ENCODE data around the gene MISP3. TPM values are rescaled to one million over a fixed set of nuclear protein-coding genes. Genes with fewer than 3 reads are reported as not detected.

The MISP3 gene
- total and polyA plus RNA-seq, 7 experiments from 2014 or later: 0.18 to 1.9 (median 0.81) TPM

GRCh38 chr19:14107581-14108461 lies 35.2 kb downstream of the MISP3 start:
- Mint-ChIP-seq H3K36me3 (peaks cover 0 to 7% (median 0%) of the 10 kb centered on the region in 5 donors), H3K27ac (peak overlapping the region in 1 of 9 donors; percentile 43), H3K4me1 (peaks cover 5 to 23% (median 19%) of the 10 kb centered on the region in 7 donors), H3K27me3 (no peaks in the 10 kb centered on the region), H3K4me3 (no peak overlapping the region), H3K9me3 (no peaks in the 10 kb centered on the region)
- CTCF ChIA-PET: interaction anchor here (0.5 to 1.6 kb wide), 3 partner anchors 12 to 30 kb away, joined by 3 to 7 read pairs (median 3); partner anchors contain the start of gene ASF1B
- Histone ChIP-seq H3K4me1 (ENCODE audit: control insufficient read depth in 2 of 2, insufficient read depth in 2 of 2, low read length in 2 of 2) (peaks cover 0 to 14% of the 10 kb centered on the region in 2 donors), H3K9me3 (ENCODE audit: control insufficient read depth in 2 of 3, low read length in 3 of 3) (no peaks in the 10 kb centered on the region), H3K27ac (ENCODE audit: low read depth, low read length) (no peak overlapping the region), H3K4me3 (ENCODE audit: low read length) (no peak overlapping the region), H3K36me3 (ENCODE audit: control insufficient read depth in 2 of 3, insufficient read depth in 3 of 3, low read length in 3 of 3) (peaks cover 0 to 35% (median 0%) of the 10 kb centered on the region in 3 experiments), H3K27me3 (ENCODE audit: control insufficient read depth in 2 of 2, insufficient read depth in 2 of 2, low read length in 2 of 2) (no peaks in the 10 kb centered on the region)
- intact Hi-C loops (cut with micrococcal nuclease): no loop called here
- DNase-seq (no peak), ATAC-seq (no peak)
- POLR2A ChIA-PET: no interaction called here

- peaks cover 0 to 19% (median 0%) of the 10 kb centered on the region in 3 experiments for H3K36me3 ChIP-seq (ENCODE audit: control insufficient read depth in 2 of 3, insufficient read depth in 3 of 3, low read length in 3 of 3)
- H3K4me3 Mint-ChIP-seq: no peak overlapping the region
- H3K27ac Mint-ChIP-seq: peak overlapping the region in 8 of 9 donors; percentile 9 to 63 (median 33)
- no peaks in the 10 kb centered on the region for H3K9me3 Mint-ChIP-seq
- H3K27me3 ChIP-seq (ENCODE audit: control insufficient read depth in 2 of 2, insufficient read depth in 2 of 2, low read length in 2 of 2): no peaks in the 10 kb centered on the region
- H3K4me3 ChIP-seq (ENCODE audit: low read length): no peak overlapping the region
- CTCF ChIA-PET: interaction anchor here (0.7 kb wide), 1 partner anchor 8 kb away, joined by 4 read pairs; no protein-coding TSS in a partner anchor
- H3K27me3 Mint-ChIP-seq: no peaks in the 10 kb centered on the region
- no peak overlapping the region for H3K27ac ChIP-seq (ENCODE audit: low read depth, low read length)
- intact Hi-C loops (cut with micrococcal nuclease): no loop called here
- peaks cover 0 to 38% of the 10 kb centered on the region in 2 donors for H3K4me1 ChIP-seq (ENCODE audit: control insufficient read depth in 2 of 2, insufficient read depth in 2 of 2, low read length in 2 of 2)
- ATAC-seq (no peak), DNase-seq (no peak)
- no peaks in the 10 kb centered on the region for H3K9me3 ChIP-seq (ENCODE audit: control insufficient read depth in 2 of 3, low read length in 3 of 3)
- POLR2A ChIA-PET: interaction anchor here (0.5 to 0.9 kb wide), 4 partner anchors 14 to 1394 kb away, joined by 3 to 4 read pairs (median 3); no protein-coding TSS in a partner anchor
- H3K36me3 Mint-ChIP-seq: peaks cover 0 to 3% (median 0%) of the 10 kb centered on the region in 5 donors
- peaks cover 5 to 49% (median 44%) of the 10 kb centered on the region in 7 donors for H3K4me1 Mint-ChIP-seq
These were observed 38.1 kb downstream of the MISP3 start for GRCh38 chr19:14110650-14111049.

- no peak for ATAC-seq
- H3K27ac ChIP-seq (ENCODE audit: low read depth, low read length): no peak overlapping the region
- Mint-ChIP-seq H3K9me3 (no peaks in the 10 kb centered on the region), H3K27ac (peak overlapping the region in 7 of 9 donors; percentile 17 to 76 (median 47)), H3K4me3 (peak overlapping the region in 1 of 10 donors; percentile 41), H3K4me1 (peaks cover 12 to 57% (median 53%) of the 10 kb centered on the region in 7 donors), H3K27me3 (no peaks in the 10 kb centered on the region), H3K36me3 (peaks cover 0 to 3% (median 0%) of the 10 kb centered on the region in 5 donors)
- H3K4me1 ChIP-seq (ENCODE audit: control insufficient read depth in 2 of 2, insufficient read depth in 2 of 2, low read length in 2 of 2): peaks cover 3 to 47% of the 10 kb centered on the region in 2 donors
- no peaks in the 10 kb centered on the region for H3K9me3 ChIP-seq (ENCODE audit: control insufficient read depth in 2 of 3, low read length in 3 of 3)
- no peaks in the 10 kb centered on the region for H3K27me3 ChIP-seq (ENCODE audit: control insufficient read depth in 2 of 2, insufficient read depth in 2 of 2, low read length in 2 of 2)
- intact Hi-C loops (cut with micrococcal nuclease): no loop called here
- no peak overlapping the region for H3K4me3 ChIP-seq (ENCODE audit: low read length)
- H3K36me3 ChIP-seq (ENCODE audit: control insufficient read depth in 2 of 3, insufficient read depth in 3 of 3, low read length in 3 of 3): peaks cover 0 to 11% (median 0%) of the 10 kb centered on the region in 3 experiments
- ChIA-PET CTCF (no interaction called here), POLR2A (no interaction called here)
- DNase-seq: no peak
These were observed 38.9 kb downstream of the MISP3 start for GRCh38 chr19:14111486-14111885.

GRCh38 chr19:14112051-14112808 lies 39.6 kb downstream of the MISP3 start:
- no peaks in the 10 kb centered on the region for H3K27me3 Mint-ChIP-seq
- ATAC-seq (no peak), DNase-seq (no peak)
- Histone ChIP-seq H3K36me3 (ENCODE audit: control insufficient read depth in 2 of 3, insufficient read depth in 3 of 3, low read length in 3 of 3) (peaks cover 0 to 5% (median 0%) of the 10 kb centered on the region in 3 experiments), H3K27ac (ENCODE audit: low read depth, low read length) (no peak overlapping the region), H3K4me3 (ENCODE audit: low read length) (no peak overlapping the region), H3K27me3 (ENCODE audit: control insufficient read depth in 2 of 2, insufficient read depth in 2 of 2, low read length in 2 of 2) (no peaks in the 10 kb centered on the region), H3K9me3 (ENCODE audit: control insufficient read depth in 2 of 3, low read length in 3 of 3) (no peaks in the 10 kb centered on the region), H3K4me1 (ENCODE audit: control insufficient read depth in 2 of 2, insufficient read depth in 2 of 2, low read length in 2 of 2) (peaks cover 9 to 50% of the 10 kb centered on the region in 2 donors)
- H3K36me3 Mint-ChIP-seq: peaks cover 0 to 2% (median 0%) of the 10 kb centered on the region in 5 donors
- peak overlapping the region in 7 of 9 donors; percentile 4 to 52 (median 31) for H3K27ac Mint-ChIP-seq
- POLR2A ChIA-PET: no interaction called here
- intact Hi-C loops (cut with micrococcal nuclease): no loop called here
- H3K4me3 Mint-ChIP-seq: peak overlapping the region in 3 of 10 donors; percentile 16 to 47 (median 41)
- peaks cover 16 to 63% (median 57%) of the 10 kb centered on the region in 7 donors for H3K4me1 Mint-ChIP-seq
- CTCF ChIA-PET: interaction anchor here (1.0 kb wide), 1 partner anchor 25 kb away, joined by 3 read pairs; the partner anchor contains the start of gene ASF1B
- no peaks in the 10 kb centered on the region for H3K9me3 Mint-ChIP-seq

- Histone ChIP-seq H3K4me1 (ENCODE audit: control insufficient read depth in 2 of 2, insufficient read depth in 2 of 2, low read length in 2 of 2) (peaks cover 9 to 50% of the 10 kb centered on the region in 2 donors), H3K27me3 (ENCODE audit: control insufficient read depth in 2 of 2, insufficient read depth in 2 of 2, low read length in 2 of 2) (no peaks in the 10 kb centered on the region), H3K9me3 (ENCODE audit: control insufficient read depth in 2 of 3, low read length in 3 of 3) (no peaks in the 10 kb centered on the region), H3K27ac (ENCODE audit: low read depth, low read length) (no peak overlapping the region), H3K4me3 (ENCODE audit: low read length) (no peak overlapping the region), H3K36me3 (ENCODE audit: control insufficient read depth in 2 of 3, insufficient read depth in 3 of 3, low read length in 3 of 3) (no peaks in the 10 kb centered on the region)
- intact Hi-C loops (cut with micrococcal nuclease): no loop called here
- ChIA-PET POLR2A (interaction anchor here (1.2 kb wide), 1 partner anchor 33 kb away, joined by 3 read pairs; no protein-coding TSS in a partner anchor), CTCF (interaction anchor here (0.7 to 1.3 kb wide), 4 partner anchors 8 to 383 kb away, joined by 3 to 6 read pairs (median 4); partner anchors contain the start of gene ASF1B)
- peak overlapping the region in 3 of 10 donors; percentile 16 to 47 (median 33) for H3K4me3 Mint-ChIP-seq
- no peak for ATAC-seq
- peaks cover 0 to 2% (median 0%) of the 10 kb centered on the region in 11 donors for H3K9me3 Mint-ChIP-seq
- DNase-seq: no peak
- H3K27me3 Mint-ChIP-seq: no peaks in the 10 kb centered on the region
- H3K27ac Mint-ChIP-seq: peak overlapping the region in 7 of 9 donors; percentile 4 to 73 (median 28)
- no peaks in the 10 kb centered on the region for H3K36me3 Mint-ChIP-seq
- H3K4me1 Mint-ChIP-seq: peaks cover 16 to 64% (median 57%) of the 10 kb centered on the region in 7 donors
These were observed 40.3 kb downstream of the MISP3 start for GRCh38 chr19:14112809-14113385.

All from naive thymus-derived CD4-positive, alpha-beta T cell (primary cell).